DMS153 (cell line): Measurements from ENCODE around the gene VAC14.

Experiments
- DNase-seq: peaks from one replicate; lab custom pipeline; 2025; lab: John Stamatoyannopoulos, UW

The VAC14 gene

DNA sequence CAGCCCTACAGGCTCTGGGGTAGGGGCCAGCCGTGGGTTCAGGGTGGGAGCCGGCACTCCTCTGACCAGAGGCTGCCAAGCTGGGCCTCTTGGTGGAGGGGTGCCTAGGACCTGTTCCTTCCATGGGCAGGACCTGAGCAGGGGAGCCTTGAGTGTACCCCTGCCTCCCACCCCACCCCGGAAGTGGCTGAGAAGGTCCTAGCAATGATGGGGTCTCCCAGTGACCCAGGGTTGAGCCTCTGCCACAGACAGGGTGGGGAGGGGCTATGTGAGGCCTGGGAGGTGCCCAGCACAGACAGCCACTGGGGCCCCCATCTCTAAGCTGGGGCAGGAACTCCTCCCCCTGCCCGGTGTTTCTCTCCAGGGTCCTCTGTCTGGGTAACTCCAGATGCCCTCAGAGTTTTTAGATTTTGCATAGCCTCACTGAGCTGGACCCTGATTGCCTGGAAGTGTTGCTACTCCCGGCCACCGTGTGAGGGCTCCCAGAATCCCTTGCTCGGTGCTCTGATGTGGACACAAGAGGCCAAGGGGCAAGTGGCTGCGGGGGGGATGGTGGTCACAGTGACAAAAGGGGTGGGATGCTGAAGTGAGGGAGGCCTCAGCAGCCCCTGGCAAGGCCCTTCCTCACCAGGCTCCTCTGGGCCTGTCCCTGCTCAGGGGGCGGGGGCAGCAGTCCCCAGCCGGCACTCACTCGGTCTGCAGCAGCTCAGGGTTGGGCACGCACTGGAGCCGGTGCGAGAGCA lies 108.7 kb downstream of the VAC14 start:
- DNase-seq, result no peak

DNA sequence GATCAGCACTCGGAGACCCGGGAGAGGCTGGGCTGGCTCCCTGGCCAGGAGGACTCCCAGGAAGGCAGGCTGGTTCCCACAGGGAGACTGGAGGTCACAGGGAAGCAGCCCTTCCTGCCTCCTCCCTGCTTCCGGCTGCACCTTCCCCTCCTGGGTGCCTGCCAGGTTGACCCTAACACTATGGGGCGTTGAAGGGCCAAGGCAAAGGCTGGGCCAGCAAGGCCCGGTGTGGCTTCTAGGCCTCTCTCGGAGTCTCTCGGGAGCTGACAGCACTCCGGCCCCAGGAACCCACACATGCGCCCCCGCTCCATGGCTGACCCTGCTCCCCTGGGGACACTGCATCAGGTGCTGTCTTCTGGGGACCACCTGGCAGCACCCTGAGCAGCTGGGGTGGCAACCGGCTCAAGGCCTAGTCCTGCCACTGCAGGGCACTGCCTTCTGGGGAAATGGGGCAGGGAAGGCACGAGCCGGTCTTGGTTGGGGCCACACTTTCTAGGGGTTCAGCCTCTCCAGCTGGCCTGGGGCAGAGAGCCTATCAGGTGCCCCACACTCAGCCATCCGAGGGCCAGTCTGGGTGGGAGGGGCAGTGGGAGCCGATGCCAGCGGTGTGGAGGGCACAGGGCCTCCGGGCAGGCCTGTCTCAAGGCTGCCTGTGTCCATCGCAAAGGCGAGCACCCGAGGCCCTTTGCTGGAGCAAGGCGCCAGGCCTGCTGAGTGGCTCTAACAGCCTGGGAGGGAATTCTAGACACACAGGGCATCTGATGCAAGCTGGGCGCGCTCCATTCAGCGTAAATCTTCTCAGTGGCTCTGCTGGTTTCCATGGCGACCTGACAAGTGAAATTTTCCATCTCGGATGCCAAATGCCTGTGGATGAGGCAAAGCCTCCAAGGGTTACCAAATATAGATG lies 109.5 kb downstream of the VAC14 start:
- no peak for DNase-seq

- DNase-seq, result no peak
These were observed 110.7 kb downstream of the VAC14 start for GRCh38 chr16:70689970-70690891.

DNA sequence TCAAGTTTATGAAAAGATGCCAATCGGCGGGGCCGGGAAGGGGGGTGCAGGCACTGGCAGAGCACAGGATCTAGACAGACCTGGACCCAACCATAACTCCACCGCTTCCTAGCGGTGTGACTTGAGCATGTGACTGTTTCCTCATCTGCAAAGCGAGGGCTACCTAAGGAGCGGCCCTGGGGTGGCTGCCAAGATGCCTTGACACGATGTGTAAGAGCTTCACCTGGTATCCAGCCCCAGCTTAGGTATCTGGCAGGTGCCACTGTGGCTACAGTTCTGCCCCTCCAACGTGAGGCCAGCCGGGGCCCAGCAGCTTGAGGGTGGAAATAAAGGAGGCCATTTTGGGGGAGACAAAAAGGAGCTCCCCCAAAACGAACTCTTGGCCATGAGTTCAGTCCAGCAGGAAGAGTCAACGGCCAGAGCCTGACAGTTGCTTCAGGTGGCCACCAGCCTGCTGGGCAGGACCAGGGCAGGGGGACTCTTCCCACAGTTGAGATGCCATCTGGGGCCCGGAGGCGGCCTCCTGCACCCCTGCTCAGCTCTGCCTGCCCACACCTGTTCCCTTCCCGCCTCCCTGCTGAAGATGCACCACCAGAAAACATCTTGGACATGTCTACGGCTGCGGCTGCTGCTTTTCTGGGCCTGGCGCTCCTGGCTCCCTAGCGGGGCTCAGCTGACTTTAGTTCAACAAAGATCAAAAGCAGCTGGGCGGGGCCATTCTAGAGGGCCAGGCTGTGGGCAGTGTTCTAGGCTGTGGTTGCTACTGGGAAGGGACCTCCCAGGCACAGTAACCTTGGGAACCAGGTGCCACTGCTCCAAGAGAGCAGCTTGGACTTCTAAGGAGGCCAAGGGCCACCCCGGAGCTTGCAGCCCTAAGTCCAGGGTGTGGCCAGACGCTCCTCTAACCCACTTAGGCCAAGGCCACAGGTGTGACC lies 111.7 kb downstream of the VAC14 start:
- peak; percentile 25 for DNase-seq

DNA sequence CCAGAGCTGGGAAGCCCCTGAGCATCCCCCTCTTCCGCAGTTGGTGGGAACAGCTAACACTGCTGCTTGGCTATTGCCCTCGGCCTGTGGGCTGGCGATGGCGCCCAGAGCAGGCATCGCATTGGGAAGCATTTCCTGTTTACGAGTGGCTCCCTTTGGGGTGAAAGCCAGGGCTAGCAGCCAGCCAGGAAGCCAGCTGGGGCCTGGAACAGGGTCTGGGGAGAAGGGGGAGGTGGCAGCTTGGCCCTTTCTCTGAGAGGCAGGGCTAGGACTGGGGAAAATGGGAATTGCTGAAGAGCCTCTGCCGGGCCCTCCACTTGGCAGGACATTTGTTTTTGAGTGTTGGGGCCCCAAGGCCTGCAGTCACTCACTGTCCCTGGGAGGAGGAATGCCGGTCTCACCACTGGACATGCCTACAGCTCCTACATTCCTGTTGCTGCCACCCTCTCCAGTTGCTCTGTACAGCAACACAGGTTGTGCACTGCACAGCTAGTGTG lies 112.7 kb downstream of the VAC14 start:
- peak; percentile 26 for DNase-seq

GRCh38 chr16:70687671-70688245 lies 113.2 kb downstream of the VAC14 start:
- DNase-seq, result no peak

DNA sequence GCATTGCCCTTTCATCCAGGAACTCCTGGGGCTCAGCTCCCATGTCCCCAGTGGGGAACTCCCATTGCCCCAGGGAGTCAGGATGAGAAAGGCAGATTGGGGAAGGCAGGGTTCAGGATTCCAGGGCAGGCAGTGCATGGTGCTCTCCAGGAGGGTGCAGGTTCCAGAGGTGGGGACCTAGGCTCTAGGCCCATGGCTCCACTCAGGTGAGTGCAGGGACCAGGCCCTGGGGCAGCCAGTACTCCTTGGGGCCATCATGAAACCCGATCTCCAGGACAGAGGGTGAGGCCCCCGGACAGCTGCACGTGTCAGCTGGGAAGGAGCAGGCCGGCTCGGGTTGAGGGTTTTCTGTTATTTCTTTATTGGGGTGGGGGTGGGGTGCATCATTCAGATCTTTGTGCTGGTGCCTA lies 113.9 kb downstream of the VAC14 start:
- DNase-seq, result peak; percentile 18

GRCh38 chr16:70686376-70687101 lies 114.4 kb downstream of the VAC14 start:
- DNase-seq, result peak; percentile 8

- DNase-seq, result peak; percentile 68
These were observed 115.0 kb downstream of the VAC14 start, which contains the start of gene MTSS2 for GRCh38 chr16:70685938-70686375. Gene MTSS2 (minus strand): TSS chr16:70686053. CDS start chr16:70685791, 262 bp downstream.

DNA sequence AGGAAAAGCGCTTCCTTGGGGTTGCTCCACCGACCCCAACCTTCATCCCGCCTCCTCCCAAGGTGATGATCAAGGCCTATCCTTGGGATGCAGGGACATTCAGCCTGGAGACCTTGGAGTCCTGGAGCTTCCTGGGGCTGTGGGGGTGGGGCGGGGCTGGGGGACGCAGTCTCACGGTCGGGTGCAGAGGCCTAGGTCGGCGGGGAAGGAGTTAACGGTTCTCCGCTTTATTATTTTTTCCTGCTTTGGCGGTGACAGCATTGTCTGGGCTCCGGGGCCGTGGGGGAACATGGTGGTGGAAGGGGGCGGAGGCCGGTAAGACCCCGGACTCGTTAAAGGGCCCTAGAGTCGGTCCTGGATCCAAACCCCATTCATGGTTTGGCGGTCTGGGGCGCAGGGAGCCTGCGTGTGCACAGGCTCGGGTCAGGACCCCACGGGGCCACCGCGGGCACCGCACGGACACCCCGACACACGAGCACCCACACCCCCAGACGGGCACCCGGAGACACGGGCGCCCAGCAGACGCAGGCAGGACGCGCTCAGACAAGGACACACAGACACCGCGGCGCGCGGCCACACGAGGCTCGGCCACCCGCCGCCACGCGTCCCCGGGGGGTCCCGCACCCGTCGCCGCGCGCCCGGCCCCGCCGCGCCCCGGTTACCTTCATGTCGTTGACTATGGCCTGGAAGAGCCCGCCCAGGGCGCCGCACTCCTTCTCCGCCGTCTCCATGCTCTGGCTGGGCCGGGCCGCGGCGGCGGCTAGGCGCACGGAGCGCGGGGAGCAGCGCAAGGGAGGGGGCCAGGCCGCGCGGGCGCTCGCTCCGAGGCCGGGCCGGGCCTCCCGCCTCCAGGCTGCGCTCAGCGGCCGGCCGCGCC lies 115.7 kb downstream of the VAC14 start:
- no peak for DNase-seq

GRCh38 chr16:70684146-70685060 lies 116.6 kb downstream of the VAC14 start:
- DNase-seq, result no peak

DNA sequence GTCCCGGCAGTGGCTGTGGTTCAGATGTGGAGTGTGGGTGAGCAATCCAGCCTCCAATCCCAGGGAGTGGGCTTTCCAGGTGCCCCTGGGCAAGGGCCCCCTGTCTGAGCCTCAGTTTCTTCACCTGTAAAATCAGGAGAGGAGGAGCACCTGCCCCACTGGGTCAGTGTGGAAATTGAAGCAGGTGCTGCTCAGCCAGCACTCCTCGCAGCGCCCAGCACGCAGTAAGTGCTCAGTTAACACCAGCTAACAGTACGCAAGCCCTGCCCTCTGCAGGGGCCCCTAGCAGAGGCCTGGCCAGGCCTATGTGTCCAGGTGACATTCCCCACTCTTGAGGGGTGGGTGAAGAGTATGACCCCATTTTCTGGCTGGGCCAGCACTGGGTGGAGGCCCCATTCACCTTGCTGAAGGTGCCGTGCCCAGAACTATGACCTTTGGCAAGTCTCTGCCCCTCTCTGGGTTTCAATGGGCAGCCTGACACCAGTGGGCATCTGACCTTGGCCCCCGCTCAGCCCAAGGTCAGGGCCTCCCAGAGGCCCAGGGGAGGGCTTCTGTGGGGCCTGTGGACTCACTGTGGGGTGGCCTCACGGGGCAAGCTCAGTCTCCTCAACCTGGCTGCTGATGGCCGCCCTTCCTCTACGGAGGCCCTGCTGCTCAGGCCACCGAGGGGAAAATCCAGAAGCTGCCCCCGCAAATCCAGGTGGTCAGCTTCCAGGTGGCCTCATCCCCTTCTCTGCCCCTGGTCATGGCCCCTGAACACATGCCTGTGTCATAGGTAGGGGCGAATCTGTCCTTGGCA lies 117.6 kb downstream of the VAC14 start:
- DNase-seq, result no peak

DNA sequence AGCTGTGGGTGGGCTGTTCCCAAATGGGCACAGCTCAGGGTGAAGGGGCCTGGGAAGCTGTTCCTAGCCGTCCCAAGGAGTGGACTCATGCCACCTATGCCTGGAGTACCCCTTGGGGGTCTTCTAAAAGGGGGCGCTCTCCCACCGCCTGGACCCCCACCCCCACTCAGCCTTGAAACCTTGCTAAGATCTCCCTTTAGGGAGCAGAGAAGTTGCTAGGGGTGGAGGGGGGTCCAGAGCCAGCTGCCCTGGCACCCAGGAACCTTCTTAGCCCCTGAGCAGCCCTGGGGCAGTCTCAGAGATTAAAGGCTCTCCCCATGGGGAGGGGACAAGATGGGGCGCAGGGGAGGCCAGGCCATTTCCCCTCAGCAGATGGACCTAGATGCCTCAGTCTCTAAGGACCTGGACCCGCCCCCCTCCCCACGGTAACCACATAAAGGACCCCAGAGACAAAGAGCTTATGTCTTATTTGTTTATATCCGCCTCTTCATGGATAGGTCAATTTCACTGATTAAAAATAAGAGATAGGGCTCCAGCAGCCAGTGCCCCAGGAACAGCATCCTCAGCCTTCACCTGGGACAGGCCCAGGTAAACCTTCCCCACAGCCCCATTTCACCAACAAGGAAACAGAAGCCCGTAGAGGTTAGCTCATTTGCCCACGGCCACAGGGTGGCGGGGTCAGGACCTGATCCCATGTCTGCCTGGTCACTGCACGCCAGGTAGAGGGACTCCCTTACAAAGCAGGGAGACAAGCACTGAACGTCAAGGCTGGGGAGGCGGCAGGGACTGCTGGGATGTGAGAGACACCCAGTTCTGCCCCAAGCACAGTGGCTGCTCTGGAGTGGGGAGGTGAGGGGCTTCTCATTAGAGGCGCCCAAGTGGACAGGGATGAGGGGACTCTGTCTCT lies 118.5 kb downstream of the VAC14 start:
- no peak for DNase-seq

- no peak for DNase-seq
These were observed 119.3 kb downstream of the VAC14 start for GRCh38 chr16:70681382-70682238.
